ENCODE results near the gene SAE1.

SAE1 gene

DNA sequence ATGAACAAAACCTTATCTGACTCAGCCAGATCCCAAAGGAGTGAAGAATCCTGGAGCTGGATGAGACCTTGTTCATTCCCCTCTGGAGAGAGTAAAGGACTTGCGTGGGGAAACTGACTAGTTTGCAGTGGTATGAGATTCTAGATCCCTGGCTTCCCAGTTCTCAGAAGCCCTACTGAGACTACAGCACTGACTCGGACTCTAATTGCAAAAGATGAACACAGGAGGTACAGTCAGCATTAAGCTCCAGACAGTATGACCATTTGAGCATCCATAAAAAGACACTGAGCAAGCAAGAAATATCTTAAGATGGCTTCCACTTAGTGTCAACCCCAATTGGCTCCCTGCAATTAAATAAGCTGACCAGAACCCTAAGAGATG is 23.8 kb upstream of the SAE1 start:
- peak; percentile 49 for DNase-seq (ENCODE audit: low read depth)
- H3K4me3 ChIP-seq (ENCODE audit: low read length) = no peak overlapping the region
- TF ChIP-seq, protein P1, sequence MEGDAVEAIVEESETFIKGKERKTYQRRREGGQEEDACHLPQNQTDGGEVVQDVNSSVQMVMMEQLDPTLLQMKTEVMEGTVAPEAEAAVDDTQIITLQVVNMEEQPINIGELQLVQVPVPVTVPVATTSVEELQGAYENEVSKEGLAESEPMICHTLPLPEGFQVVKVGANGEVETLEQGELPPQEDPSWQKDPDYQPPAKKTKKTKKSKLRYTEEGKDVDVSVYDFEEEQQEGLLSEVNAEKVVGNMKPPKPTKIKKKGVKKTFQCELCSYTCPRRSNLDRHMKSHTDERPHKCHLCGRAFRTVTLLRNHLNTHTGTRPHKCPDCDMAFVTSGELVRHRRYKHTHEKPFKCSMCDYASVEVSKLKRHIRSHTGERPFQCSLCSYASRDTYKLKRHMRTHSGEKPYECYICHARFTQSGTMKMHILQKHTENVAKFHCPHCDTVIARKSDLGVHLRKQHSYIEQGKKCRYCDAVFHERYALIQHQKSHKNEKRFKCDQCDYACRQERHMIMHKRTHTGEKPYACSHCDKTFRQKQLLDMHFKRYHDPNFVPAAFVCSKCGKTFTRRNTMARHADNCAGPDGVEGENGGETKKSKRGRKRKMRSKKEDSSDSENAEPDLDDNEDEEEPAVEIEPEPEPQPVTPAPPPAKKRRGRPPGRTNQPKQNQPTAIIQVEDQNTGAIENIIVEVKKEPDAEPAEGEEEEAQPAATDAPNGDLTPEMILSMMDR (conservative IDR thresholded peaks at IDR 0.05; ENCODE audit: low read length) = no peak

GRCh38 chr19:47107202-47107952 is 23.3 kb upstream of the SAE1 start:
- TF ChIP-seq, protein P1 (conservative IDR thresholded peaks at IDR 0.05; ENCODE audit: low read length) = no peak
- no peak overlapping the region for H3K4me3 ChIP-seq (ENCODE audit: low read length)
- DNase-seq (ENCODE audit: low read depth) = no peak

DNA sequence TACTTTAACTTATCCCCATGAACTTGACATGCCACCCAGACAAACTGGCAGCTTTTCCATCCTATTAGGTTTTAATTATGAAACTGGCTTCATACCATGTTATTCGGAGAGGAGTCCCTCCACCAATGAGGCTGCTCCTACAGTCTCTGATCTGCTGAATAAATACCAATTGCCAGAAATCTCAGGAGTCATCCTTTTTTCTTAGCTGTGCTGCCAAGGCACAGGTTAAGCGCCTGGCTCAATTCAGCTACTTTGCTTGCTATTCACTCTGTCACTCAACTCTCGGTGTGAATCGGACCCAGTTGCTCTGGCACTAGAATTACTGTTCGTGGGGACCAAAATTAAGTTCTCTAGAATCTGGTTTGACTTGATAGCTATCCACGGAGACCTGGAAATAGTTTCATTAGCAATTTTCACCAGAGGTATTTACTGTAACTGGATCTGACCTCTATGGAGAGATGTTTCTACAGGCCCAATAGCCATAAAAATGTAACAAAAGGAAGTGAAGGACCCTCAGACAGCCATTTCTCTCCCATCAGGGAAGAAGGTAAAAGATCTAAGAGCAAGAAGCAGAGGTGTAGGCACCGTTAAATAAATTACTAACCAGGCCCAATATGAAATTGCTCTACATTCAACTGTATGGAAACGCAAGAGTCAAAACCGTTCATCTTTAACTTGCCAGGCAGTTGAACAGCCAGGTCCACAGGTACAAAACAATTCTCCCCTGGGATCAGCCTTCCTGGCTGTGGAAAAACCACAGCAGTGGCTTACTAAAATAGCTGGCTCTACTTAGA is 22.5 kb upstream of the SAE1 start:
- DNase-seq (ENCODE audit: low read depth) = peak; percentile 42
- no peak overlapping the region for H3K4me3 ChIP-seq (ENCODE audit: low read length)
- TF ChIP-seq, protein P1 (conservative IDR thresholded peaks at IDR 0.05; ENCODE audit: low read length) = no peak

DNA sequence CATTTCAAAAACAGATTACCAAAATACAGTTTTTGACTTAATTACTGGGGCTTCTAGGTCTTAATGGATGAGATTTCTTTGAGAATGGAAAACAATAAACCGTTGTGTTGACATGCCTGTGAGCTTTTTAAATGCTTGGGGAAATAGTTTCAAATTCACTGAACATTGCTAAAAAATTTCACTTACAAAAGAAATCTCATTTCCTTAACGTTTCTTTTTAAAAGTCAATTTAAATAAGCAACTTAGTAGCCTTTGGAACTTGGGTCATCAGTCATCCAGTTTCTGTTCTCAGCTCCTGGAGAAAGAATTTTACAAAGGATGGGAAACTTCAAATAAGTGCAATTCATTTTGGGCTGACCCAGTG is 21.5 kb upstream of the SAE1 start:
- H3K4me3 ChIP-seq (ENCODE audit: low read length) = peak overlapping the region; percentile 94
- DNase-seq (ENCODE audit: low read depth) = no peak
- TF ChIP-seq, protein P1 (conservative IDR thresholded peaks at IDR 0.05; ENCODE audit: low read length) = no peak

DNA sequence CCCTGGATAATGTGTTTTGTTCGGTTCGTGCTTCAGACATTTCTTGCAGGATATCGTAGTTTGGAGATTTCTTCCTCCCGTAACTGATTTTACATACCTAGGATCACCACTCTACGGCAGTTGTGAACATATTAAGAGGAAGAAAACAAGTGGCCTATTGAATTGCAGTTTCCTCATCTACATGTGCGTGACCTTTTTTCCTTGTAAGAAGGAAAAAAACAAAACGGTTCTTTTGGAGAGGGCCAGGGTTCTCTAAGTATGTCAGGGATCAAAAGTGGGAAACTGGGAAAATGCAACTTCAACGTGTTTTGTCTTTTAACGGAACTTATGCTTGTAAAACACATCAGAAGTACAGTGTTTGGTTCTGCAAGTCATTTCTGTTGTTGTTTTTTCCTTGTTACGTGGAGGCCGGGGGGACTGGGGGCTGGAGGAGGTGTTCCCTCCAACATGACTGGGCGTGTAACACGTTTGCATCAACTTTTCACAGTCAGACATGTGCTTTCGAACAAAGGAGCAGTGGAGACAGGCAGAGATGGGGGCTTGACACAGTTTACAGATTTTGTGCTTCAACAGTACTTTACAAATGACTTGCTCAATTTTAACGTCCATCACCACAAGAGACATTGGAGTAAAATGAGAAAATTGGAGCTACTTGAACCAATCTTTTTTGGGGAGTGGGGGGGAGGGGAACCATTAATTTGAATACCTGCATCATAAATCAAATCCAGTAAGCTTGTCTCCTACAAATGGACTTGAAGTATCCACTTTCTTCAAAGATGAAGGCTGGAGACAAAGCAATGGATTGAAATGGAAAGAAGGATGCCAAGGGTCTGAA is 20.9 kb upstream of the SAE1 start:
- peak overlapping the region; percentile 94 for H3K4me3 ChIP-seq (ENCODE audit: low read length)
- DNase-seq (ENCODE audit: low read depth) = peak; percentile 47

GRCh38 chr19:47110521-47111005 is 20.1 kb upstream of the SAE1 start:
- no peak for DNase-seq (ENCODE audit: low read depth)
- TF ChIP-seq, protein P1 (conservative IDR thresholded peaks at IDR 0.05; ENCODE audit: low read length) = no peak
- H3K4me3 ChIP-seq (ENCODE audit: low read length) = peak overlapping the region; percentile 94

More for the DNA sequence above, 20.9 kb upstream of the SAE1 start:
- TF ChIP-seq, protein P1 (conservative IDR thresholded peaks at IDR 0.05; ENCODE audit: low read length) = no peak

All from AG10803 (cell line).